ENCODE measurements around the gene SCN5A.

Gene SCN5A

GRCh38 chr3:38647217-38647970 is 2.1 kb downstream of the SCN5A start:
- DNase-seq (ENCODE audit: low read depth), result no peak

- DNase-seq (ENCODE audit: low read depth), result no peak
Measured at GRCh38 chr3:38646630-38647029, 2.9 kb downstream of the SCN5A start.

GRCh38 chr3:38646062-38646461 is 3.4 kb downstream of the SCN5A start:
- DNase-seq (ENCODE audit: low read depth), result no peak

GRCh38 chr3:38645601-38646000 is 3.9 kb downstream of the SCN5A start:
- DNase-seq (ENCODE audit: low read depth), result no peak

GRCh38 chr3:38645076-38645475 is 4.4 kb downstream of the SCN5A start:
- no peak for DNase-seq (ENCODE audit: low read depth)

- no peak for DNase-seq (ENCODE audit: low read depth)
Measured at GRCh38 chr3:38644662-38645053, 4.8 kb downstream of the SCN5A start.

- DNase-seq (ENCODE audit: low read depth), result no peak
Measured at GRCh38 chr3:38644016-38644661, 5.3 kb downstream of the SCN5A start.

GRCh38 chr3:38643592-38643991 is 5.9 kb downstream of the SCN5A start:
- DNase-seq (ENCODE audit: low read depth), result no peak

GRCh38 chr3:38643090-38643489 is 6.4 kb downstream of the SCN5A start:
- DNase-seq (ENCODE audit: low read depth), result no peak

GRCh38 chr3:38641461-38642110 is 7.9 kb downstream of the SCN5A start:
- DNase-seq (ENCODE audit: low read depth), result no peak

- DNase-seq (ENCODE audit: low read depth), result no peak
Measured at GRCh38 chr3:38640661-38641452, 8.6 kb downstream of the SCN5A start.

- DNase-seq (ENCODE audit: low read depth), result no peak
Measured at GRCh38 chr3:38638354-38638753, 11.1 kb downstream of the SCN5A start.

GRCh38 chr3:38637906-38638305 is 11.6 kb downstream of the SCN5A start:
- no peak for DNase-seq (ENCODE audit: low read depth)

GRCh38 chr3:38636881-38637280 is 12.6 kb downstream of the SCN5A start:
- DNase-seq (ENCODE audit: low read depth), result no peak

- DNase-seq (ENCODE audit: low read depth), result no peak
Measured at GRCh38 chr3:38636464-38636863, 13.0 kb downstream of the SCN5A start.

GRCh38 chr3:38634111-38634510 is 15.4 kb downstream of the SCN5A start:
- no peak for DNase-seq (ENCODE audit: low read depth)

GRCh38 chr3:38632989-38633388 is 16.5 kb downstream of the SCN5A start:
- no peak for DNase-seq (ENCODE audit: low read depth)

GRCh38 chr3:38630606-38631005 is 18.9 kb downstream of the SCN5A start:
- DNase-seq (ENCODE audit: low read depth), result no peak

GRCh38 chr3:38630070-38630469 is 19.4 kb downstream of the SCN5A start:
- DNase-seq (ENCODE audit: low read depth), result no peak

GRCh38 chr3:38628835-38629234 is 20.7 kb downstream of the SCN5A start:
- no peak for DNase-seq (ENCODE audit: low read depth)

- no peak for DNase-seq (ENCODE audit: low read depth)
Measured at GRCh38 chr3:38627956-38628355, 21.5 kb downstream of the SCN5A start.

GRCh38 chr3:38626171-38626570 is 23.3 kb downstream of the SCN5A start:
- DNase-seq (ENCODE audit: low read depth), result no peak

GRCh38 chr3:38623539-38623938 is 25.9 kb downstream of the SCN5A start:
- no peak for DNase-seq (ENCODE audit: low read depth)

Data from activated gamma-delta T cell treated with anti-CD3 and anti-CD28 coated beads, Interleukin-2, amount 50 U/mL, for 16 hours (primary cell).